ENCODE data around the gene EI24. TPM values are rescaled to one million over a fixed set of nuclear protein-coding genes. Genes with fewer than 3 reads are reported as not detected.

EI24 gene
- polyA plus RNA-seq, 1 of the 3 experiments (the other 2 are of a cell fraction), result 85.5 TPM

GRCh38 chr11:125553357-125553756, 15.9 kb upstream of the EI24 start (continued):
- TF ChIP-seq MXI1 (IDR thresholded peaks at IDR 0.05; ENCODE audit: low read depth, low read length) (no peak), GATA2 (CRISPR knock-in tag; IDR thresholded peaks at IDR 0.05) (no peak), RCOR1 (IDR thresholded peaks at IDR 0.05; ENCODE audit: low read length) (no peak), EP300 (IDR thresholded peaks at IDR 0.05; ENCODE audit: borderline replicate concordance in 1 of 2, low read depth in 1 of 2, low read length in 1 of 2) (no peak), POLR2AphosphoS5 (IDR thresholded peaks at IDR 0.05; ENCODE audit: low read depth, low read length) (no peak), ELF1 (IDR thresholded peaks at IDR 0.05) (no peak), NFIC (IDR thresholded peaks at IDR 0.05; ENCODE audit: borderline replicate concordance) (no peak), EZH2phosphoT487 (IDR thresholded peaks at IDR 0.05; ENCODE audit: borderline replicate concordance, low read depth) (no peak), JUND (IDR thresholded peaks at IDR 0.05) (no peak), NRF1 (IDR thresholded peaks at IDR 0.05; ENCODE audit: low read depth, low read length) (no peak)
- TF ChIP-seq, protein P1, sequence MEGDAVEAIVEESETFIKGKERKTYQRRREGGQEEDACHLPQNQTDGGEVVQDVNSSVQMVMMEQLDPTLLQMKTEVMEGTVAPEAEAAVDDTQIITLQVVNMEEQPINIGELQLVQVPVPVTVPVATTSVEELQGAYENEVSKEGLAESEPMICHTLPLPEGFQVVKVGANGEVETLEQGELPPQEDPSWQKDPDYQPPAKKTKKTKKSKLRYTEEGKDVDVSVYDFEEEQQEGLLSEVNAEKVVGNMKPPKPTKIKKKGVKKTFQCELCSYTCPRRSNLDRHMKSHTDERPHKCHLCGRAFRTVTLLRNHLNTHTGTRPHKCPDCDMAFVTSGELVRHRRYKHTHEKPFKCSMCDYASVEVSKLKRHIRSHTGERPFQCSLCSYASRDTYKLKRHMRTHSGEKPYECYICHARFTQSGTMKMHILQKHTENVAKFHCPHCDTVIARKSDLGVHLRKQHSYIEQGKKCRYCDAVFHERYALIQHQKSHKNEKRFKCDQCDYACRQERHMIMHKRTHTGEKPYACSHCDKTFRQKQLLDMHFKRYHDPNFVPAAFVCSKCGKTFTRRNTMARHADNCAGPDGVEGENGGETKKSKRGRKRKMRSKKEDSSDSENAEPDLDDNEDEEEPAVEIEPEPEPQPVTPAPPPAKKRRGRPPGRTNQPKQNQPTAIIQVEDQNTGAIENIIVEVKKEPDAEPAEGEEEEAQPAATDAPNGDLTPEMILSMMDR (IDR thresholded peaks at IDR 0.05), result no peak
- TF ChIP-seq, protein P2, sequence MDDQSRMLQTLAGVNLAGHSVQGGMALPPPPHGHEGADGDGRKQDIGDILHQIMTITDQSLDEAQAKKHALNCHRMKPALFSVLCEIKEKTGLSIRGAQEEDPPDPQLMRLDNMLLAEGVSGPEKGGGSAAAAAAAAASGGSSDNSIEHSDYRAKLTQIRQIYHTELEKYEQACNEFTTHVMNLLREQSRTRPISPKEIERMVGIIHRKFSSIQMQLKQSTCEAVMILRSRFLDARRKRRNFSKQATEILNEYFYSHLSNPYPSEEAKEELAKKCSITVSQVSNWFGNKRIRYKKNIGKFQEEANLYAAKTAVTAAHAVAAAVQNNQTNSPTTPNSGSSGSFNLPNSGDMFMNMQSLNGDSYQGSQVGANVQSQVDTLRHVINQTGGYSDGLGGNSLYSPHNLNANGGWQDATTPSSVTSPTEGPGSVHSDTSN (IDR thresholded peaks at IDR 0.05), result no peak
- TF ChIP-seq, protein P3, sequence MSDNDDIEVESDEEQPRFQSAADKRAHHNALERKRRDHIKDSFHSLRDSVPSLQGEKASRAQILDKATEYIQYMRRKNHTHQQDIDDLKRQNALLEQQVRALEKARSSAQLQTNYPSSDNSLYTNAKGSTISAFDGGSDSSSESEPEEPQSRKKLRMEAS (IDR thresholded peaks at IDR 0.05; ENCODE audit: low read depth), result no peak

GRCh38 chr11:125554038-125554437, 15.2 kb upstream of the EI24 start:
- no peak overlapping the region for H3K27ac ChIP-seq (ENCODE audit: low read depth in 2 of 2, low read length in 1 of 2)
- H3K36me3 ChIP-seq (replicated peaks in 1 of 2; ENCODE audit: control insufficient read depth in 1 of 2, insufficient read depth in 2 of 2, low read length in 1 of 2), result no peaks in the 10 kb centered on the region
- POLR2A ChIA-PET, result interaction anchor here (0.7 kb wide), 1 partner anchor 26 kb away, joined by 3 read pairs; no protein-coding TSS in a partner anchor
- H3K27me3 ChIP-seq (ENCODE audit: insufficient read depth), result no peaks in the 10 kb centered on the region
- TF ChIP-seq GABPA (IDR thresholded peaks at IDR 0.05; ENCODE audit: low read depth) (no peak), TEAD4 (IDR thresholded peaks at IDR 0.05; ENCODE audit: borderline replicate concordance, insufficient read depth) (no peak), NRF1 (IDR thresholded peaks at IDR 0.05; ENCODE audit: low read depth, low read length) (no peak), JUND (IDR thresholded peaks at IDR 0.05) (no peak), YY1 (IDR thresholded peaks at IDR 0.05; ENCODE audit: low read depth) (no peak), ELF1 (IDR thresholded peaks at IDR 0.05) (no peak), FOSL2 (IDR thresholded peaks at IDR 0.05; ENCODE audit: borderline replicate concordance, low read depth) (no peak), EP300 (IDR thresholded peaks at IDR 0.05; ENCODE audit: borderline replicate concordance in 1 of 2, low read depth in 1 of 2, low read length in 1 of 2) (no peak), USF1 (IDR thresholded peaks at IDR 0.05; ENCODE audit: borderline replicate concordance, low read depth) (no peak)
- TF ChIP-seq, protein P4, sequence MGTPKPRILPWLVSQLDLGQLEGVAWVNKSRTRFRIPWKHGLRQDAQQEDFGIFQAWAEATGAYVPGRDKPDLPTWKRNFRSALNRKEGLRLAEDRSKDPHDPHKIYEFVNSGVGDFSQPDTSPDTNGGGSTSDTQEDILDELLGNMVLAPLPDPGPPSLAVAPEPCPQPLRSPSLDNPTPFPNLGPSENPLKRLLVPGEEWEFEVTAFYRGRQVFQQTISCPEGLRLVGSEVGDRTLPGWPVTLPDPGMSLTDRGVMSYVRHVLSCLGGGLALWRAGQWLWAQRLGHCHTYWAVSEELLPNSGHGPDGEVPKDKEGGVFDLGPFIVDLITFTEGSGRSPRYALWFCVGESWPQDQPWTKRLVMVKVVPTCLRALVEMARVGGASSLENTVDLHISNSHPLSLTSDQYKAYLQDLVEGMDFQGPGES (IDR thresholded peaks at IDR 0.05; ENCODE audit: low read depth, low read length), result no peak
- TF ChIP-seq, protein P5, sequence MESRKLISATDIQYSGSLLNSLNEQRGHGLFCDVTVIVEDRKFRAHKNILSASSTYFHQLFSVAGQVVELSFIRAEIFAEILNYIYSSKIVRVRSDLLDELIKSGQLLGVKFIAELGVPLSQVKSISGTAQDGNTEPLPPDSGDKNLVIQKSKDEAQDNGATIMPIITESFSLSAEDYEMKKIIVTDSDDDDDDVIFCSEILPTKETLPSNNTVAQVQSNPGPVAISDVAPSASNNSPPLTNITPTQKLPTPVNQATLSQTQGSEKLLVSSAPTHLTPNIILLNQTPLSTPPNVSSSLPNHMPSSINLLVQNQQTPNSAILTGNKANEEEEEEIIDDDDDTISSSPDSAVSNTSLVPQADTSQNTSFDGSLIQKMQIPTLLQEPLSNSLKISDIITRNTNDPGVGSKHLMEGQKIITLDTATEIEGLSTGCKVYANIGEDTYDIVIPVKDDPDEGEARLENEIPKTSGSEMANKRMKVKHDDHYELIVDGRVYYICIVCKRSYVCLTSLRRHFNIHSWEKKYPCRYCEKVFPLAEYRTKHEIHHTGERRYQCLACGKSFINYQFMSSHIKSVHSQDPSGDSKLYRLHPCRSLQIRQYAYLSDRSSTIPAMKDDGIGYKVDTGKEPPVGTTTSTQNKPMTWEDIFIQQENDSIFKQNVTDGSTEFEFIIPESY (IDR thresholded peaks at IDR 0.05; ENCODE audit: borderline replicate concordance, low read depth), result no peak
- H3K4me3 ChIP-seq (ENCODE audit: low read depth in 2 of 2, low read length in 1 of 2), result no peak overlapping the region
- no peaks in the 10 kb centered on the region for H3K9me3 ChIP-seq
- H3K9me2 ChIP-seq, result no peaks in the 10 kb centered on the region
- no peak overlapping the region for H3K4me2 ChIP-seq
- H3K79me2 ChIP-seq (ENCODE audit: insufficient read depth), result no peaks in the 10 kb centered on the region
- H3F3A ChIP-seq (replicated peaks; ENCODE audit: insufficient read depth), result no peaks in the 10 kb centered on the region
- no peak overlapping the region for H2AFZ ChIP-seq (ENCODE audit: low read depth)
- CTCF ChIA-PET, result no interaction called here
- no peaks in the 10 kb centered on the region for H4K20me1 ChIP-seq (ENCODE audit: insufficient read depth)
- WGBS (ENCODE audit: low lambda C conversion rate), result 36% methylated on average over 3 of the region's 3 CpGs
- no peak overlapping the region for H3K9ac ChIP-seq
- DNase-seq, result no peak
- no peaks in the 10 kb centered on the region for H3K4me1 ChIP-seq (ENCODE audit: control insufficient read depth in 1 of 2, insufficient read depth in 2 of 2, low read depth in 1 of 2, low read length in 1 of 2)

Measured in SK-N-SH (cell line).